GM12878 (cell line): ENCODE data around the gene EED. TPM values are rescaled to one million over a fixed set of nuclear protein-coding genes. Genes with fewer than 3 reads are reported as not detected.

Experiments
- BHLHE40 ChIP-seq, 2 experiments: fragments of 450-650 bp in 1 of 2; IDR thresholded peaks; 2 replicates each; pipeline ENCODE4 v1.6.1; 2011 to 2017; ENCODE audit warnings: low read depth in 2 of 2, borderline replicate concordance in 1 of 2, improper control_type of control experiment in 1 of 2, low read length in 1 of 2, mild to moderate bottlenecking in 1 of 2
- CBX5 ChIP-seq: sonication (generic); IDR thresholded peaks from 2 replicates; pipeline ENCODE4 v1.6.1; 2016; ENCODE audit warnings: low read depth, moderate library complexity, mild to moderate bottlenecking, inconsistent platforms
- CEBPZ ChIP-seq: fragments of 150-350 bp; IDR thresholded peaks from 2 replicates; pipeline ENCODE4 v1.6.1; 2016; ENCODE audit warnings: low read depth, low read length
- CHD4 ChIP-seq: fragments of 200-600 bp; sonication (generic); IDR thresholded peaks from 2 replicates; pipeline ENCODE4 v1.6.1; 2016; ENCODE audit warnings: mild to moderate bottlenecking
- DPF2 ChIP-seq: fragments of 450-650 bp; IDR thresholded peaks from 2 replicates; pipeline ENCODE4 v1.6.1; 2017; ENCODE audit warnings: mild to moderate bottlenecking
- ETV6 ChIP-seq, 2 experiments: fragments of 450-650 bp in 1 of 2; IDR thresholded peaks in 1 of 2; conservative IDR thresholded peaks in 1 of 2; 2 replicates each; pipeline ENCODE4 v1.6.1; 2014; ENCODE audit warnings: antibody characterized with exemption in 1 of 2, borderline replicate concordance in 1 of 2, low read depth in 1 of 2, mild to moderate bottlenecking in 1 of 2, moderate library complexity in 1 of 2
- FOS ChIP-seq: IDR thresholded peaks from 3 replicates; pipeline ENCODE4 v1.6.1; 2011; ENCODE audit warnings: borderline replicate concordance; ENCODE audit not compliant: insufficient read length; ENCODE audit errors: extremely low read depth
- FOXM1 ChIP-seq: IDR thresholded peaks from 2 replicates; pipeline ENCODE4 v1.6.1; 2012; ENCODE audit warnings: low read depth, mild to moderate bottlenecking, inconsistent platforms, low read length, moderate library complexity
- IKZF1 ChIP-seq: fragments of 450-650 bp; conservative IDR thresholded peaks from 2 replicates; pipeline ENCODE4 v1.6.1; 2017; ENCODE audit warnings: antibody characterized with exemption, mild to moderate bottlenecking
- MYC ChIP-seq: IDR thresholded peaks from 2 replicates; pipeline ENCODE4 v1.6.1; 2011; ENCODE audit warnings: mild to moderate bottlenecking, low read length, moderate library complexity, inconsistent platforms; ENCODE audit not compliant: insufficient read depth, insufficient replicate concordance, insufficient read length, severe bottlenecking
- NR2F1 ChIP-seq: fragments of 450-650 bp; conservative IDR thresholded peaks from 2 replicates; pipeline ENCODE4 v1.6.1; 2017; ENCODE audit warnings: mild to moderate bottlenecking
- PBX3 ChIP-seq: IDR thresholded peaks from 2 replicates; pipeline ENCODE4 v1.6.1; 2011; ENCODE audit warnings: mild to moderate bottlenecking, low read depth, low read length, moderate library complexity; ENCODE audit not compliant: insufficient replicate concordance
- PKNOX1 ChIP-seq: fragments of 450-650 bp; IDR thresholded peaks from 2 replicates; pipeline ENCODE4 v1.6.1; 2016; ENCODE audit warnings: mild to moderate bottlenecking
- TCF12 ChIP-seq: IDR thresholded peaks from 2 replicates; pipeline ENCODE4 v1.6.1; 2011; ENCODE audit warnings: low read depth, mild to moderate bottlenecking, low read length
- ZBTB40 ChIP-seq: fragments of 450-650 bp; IDR thresholded peaks from 2 replicates; pipeline ENCODE4 v1.6.1; 2016; ENCODE audit warnings: mild to moderate bottlenecking, moderate library complexity, borderline replicate concordance
- polyA plus RNA-seq, 11 experiments: library from polyadenylated mRNA; depleted of rRNA in 4 of 11; unstranded in 6 of 11; stranded (reverse) in 5 of 11; fragments of >200 nt; fragmentation: Nextera tagmentation in 4 of 11; fragmentation: Illumina TruSeq in 1 of 11; extraction: Ambion mirVana in 4 of 11; extraction: Trizol in 1 of 11; gene quantifications; 1 replicate in 1 of 11; 2 replicates in 10 of 11; pipeline versions ENCODE4 v1.2.1 to v1.2.3, GENCODE V29; 2011 to 2016; ENCODE audit warnings: inconsistent platforms in 2 of 11, missing spikeins in 2 of 11, low read depth in 1 of 11
- total RNA-seq, 4 experiments: library from RNA; depleted of rRNA in 3 of 4; stranded (reverse); fragments of >200 nt in 3 of 4; fragmentation: Illumina TruSeq in 1 of 4; extraction: Trizol in 1 of 4; gene quantifications; 2 replicates each; pipeline versions ENCODE4 v1.2.1 to v1.2.3, GENCODE V29; 2013 to 2021

The EED gene
- total and polyA plus RNA-seq, 10 of the 15 experiments (the other 5 are each of a cell fraction or from before 2014, with no cell fraction given): 41.5 to 140 (median 72.2) TPM

GRCh38 chr11:86219311-86220193 lies 25.0 kb upstream of the EED start (continued):
- TF ChIP-seq CEBPZ: no peak
- TF ChIP-seq IKZF1: peak; percentile 87
- no peak for TF ChIP-seq CHD4
- peak; percentile 94 for TF ChIP-seq TCF12
- TF ChIP-seq PBX3: peak; percentile 70
- TF ChIP-seq ETV6 (conservative IDR thresholded peaks at IDR 0.05 in 1 of 2, IDR thresholded peaks at IDR 0.05 in 1 of 2; ENCODE audit: borderline replicate concordance in 1 of 2, low read depth in 1 of 2): no peak
- TF ChIP-seq DPF2: peak; percentile 99
- TF ChIP-seq NR2F1: peak; percentile 69
- TF ChIP-seq MYC: no peak
- TF ChIP-seq ZBTB40: no peak; the same call in 1 of the 2 replicates
- no peak for TF ChIP-seq FOS
- TF ChIP-seq BHLHE40 (IDR thresholded peaks at IDR 0.05; ENCODE audit: borderline replicate concordance in 1 of 2, low read depth in 2 of 2, low read length in 1 of 2): 0 out of 4 replicates have a peak, but pooled peaks have one; percentile 18 to 23
- TF ChIP-seq PKNOX1: peak; percentile 95
- TF ChIP-seq CBX5: peak; percentile 2; the same call in 1 of the 2 replicates
- peak; percentile 76 for TF ChIP-seq FOXM1
